IMR-90 (cell line): Measurements from ENCODE around the gene SPINK5. TPM values are rescaled to one million over a fixed set of nuclear protein-coding genes. Genes with fewer than 3 reads are reported as not detected.

Source experiments
- ATAC-seq: fragments of 200-7000 bp; cut with Tn5 transposase; 2 replicates; pipeline ENCODE4 v1.9.1; 2020; ENCODE audit warnings: low read depth, mild to moderate bottlenecking, moderate library complexity
- BruUV-seq: library from RNA; stranded (reverse); fragments of 400-500 nt; replicated peaks from 2 replicates; lab custom pipeline; 2021; lab: Mats Ljungman, UMichigan
- CTCF ChIA-PET: fragments of 300-600 bp; formaldehyde crosslinking; extraction: SDS; loops from one replicate; lab custom pipeline; 2021; ENCODE audit warnings: antibody characterized with exemption; lab: Yijun Ruan, JAX
- POLR2A ChIA-PET: fragments of 300-600 bp; sonication (Branson Sonifier 250); formaldehyde crosslinking; loops from one replicate; lab custom pipeline; 2022; ENCODE audit warnings: antibody characterized with exemption; ENCODE audit not compliant: unreplicated experiment; lab: Charles Lee
- DNase-seq: peaks from one replicate; pipeline ENCODE4 v3.0.0; 2013
- H2AFZ ChIP-seq: replicated peaks from 2 replicates; pipeline ENCODE3; 2013; ENCODE audit warnings: low read length, mild to moderate bottlenecking; ENCODE audit not compliant: poor library complexity
- H2AK5ac ChIP-seq: 2 replicates; pipeline ENCODE4 v1.6.1; 2013; ENCODE audit warnings: low read depth, low read length, inconsistent platforms
- H2AK9ac ChIP-seq: replicated peaks from 2 replicates; pipeline ENCODE3; 2013; ENCODE audit warnings: mild to moderate bottlenecking, low read depth, low read length, moderate library complexity; ENCODE audit not compliant: poor library complexity
- H2BK120ac ChIP-seq: 2 replicates; pipeline ENCODE4 v1.6.1; 2013; ENCODE audit warnings: low read depth, low read length, inconsistent platforms
- H2BK15ac ChIP-seq: 3 replicates; pipeline ENCODE4 v1.6.1; 2013; ENCODE audit warnings: low read depth, low read length, inconsistent platforms
- H2BK20ac ChIP-seq: 2 replicates; pipeline ENCODE4 v1.6.1; 2013; ENCODE audit warnings: low read depth, mild to moderate bottlenecking, inconsistent platforms, low read length, moderate library complexity
- H2BK5ac ChIP-seq: 2 replicates; pipeline ENCODE4 v1.6.1; 2013; ENCODE audit warnings: mild to moderate bottlenecking, low read depth, low read length, inconsistent platforms; ENCODE audit not compliant: poor library complexity, severe bottlenecking
- H3K14ac ChIP-seq: replicated peaks from 2 replicates; pipeline ENCODE4 v1.6.1; 2013; ENCODE audit warnings: low read depth, low read length, inconsistent platforms
- H3K18ac ChIP-seq: 2 replicates; pipeline ENCODE4 v1.6.1; 2013; ENCODE audit warnings: low read depth, low read length, control low read depth
- H3K23ac ChIP-seq: 2 replicates; pipeline ENCODE4 v1.6.1; 2013; ENCODE audit warnings: low read depth, low read length, inconsistent platforms
- H3K27ac ChIP-seq: 2 replicates; pipeline ENCODE4 v1.5.1; 2013; ENCODE audit warnings: mild to moderate bottlenecking, control low read depth, low read length; ENCODE audit not compliant: insufficient read depth
- H3K27me3 ChIP-seq: 2 replicates; pipeline ENCODE4 v1.6.1; 2013; ENCODE audit warnings: low read length; ENCODE audit not compliant: control insufficient read depth, insufficient read depth
- H3K36me3 ChIP-seq: 2 replicates; pipeline ENCODE4 v1.6.1; 2013; ENCODE audit warnings: low read length, mixed read lengths; ENCODE audit not compliant: control insufficient read depth, insufficient read depth
- H3K4ac ChIP-seq: 2 replicates; pipeline ENCODE4 v1.6.1; 2013; ENCODE audit warnings: low read depth, low read length, inconsistent platforms
- H3K4me1 ChIP-seq: 2 replicates; pipeline ENCODE4 v1.6.1; 2013; ENCODE audit warnings: low read length, mixed read lengths; ENCODE audit not compliant: control insufficient read depth, insufficient read depth
- H3K4me2 ChIP-seq: 2 replicates; pipeline ENCODE4 v1.6.1; 2013; ENCODE audit warnings: low read depth, mild to moderate bottlenecking, control low read depth, low read length, moderate library complexity
- H3K4me3 ChIP-seq: 2 replicates; pipeline ENCODE4 v1.5.1; 2013; ENCODE audit warnings: low read depth, mild to moderate bottlenecking, control low read depth, low read length, moderate library complexity; ENCODE audit not compliant: insufficient read depth
- H3K56ac ChIP-seq: 2 replicates; pipeline ENCODE4 v1.6.1; 2013; ENCODE audit warnings: low read length, inconsistent platforms; ENCODE audit not compliant: insufficient read depth; ENCODE audit errors: extremely low read depth
- H3K79me1 ChIP-seq, 2 experiments: 2 replicates each; pipeline ENCODE4 v1.6.1; 2013; ENCODE audit warnings: low read length in 2 of 2, inconsistent platforms in 1 of 2, low read depth in 1 of 2
- H3K9ac ChIP-seq: 2 replicates; pipeline ENCODE4 v1.6.1; 2013; ENCODE audit warnings: low read depth, low read length, control low read depth
- H3K9me1 ChIP-seq: 2 replicates; pipeline ENCODE4 v1.6.1; 2013; ENCODE audit warnings: low read length, inconsistent platforms; ENCODE audit not compliant: insufficient read depth
- H3K9me3 ChIP-seq: 2 replicates; pipeline ENCODE4 v1.6.1; 2013; ENCODE audit warnings: low read length; ENCODE audit not compliant: control insufficient read depth, insufficient read depth
- H4K20me1 ChIP-seq: 2 replicates; pipeline ENCODE4 v1.6.1; 2013; ENCODE audit warnings: low read length, inconsistent platforms; ENCODE audit not compliant: insufficient read depth
- H4K5ac ChIP-seq: 2 replicates; pipeline ENCODE4 v1.6.1; 2013; ENCODE audit warnings: mild to moderate bottlenecking, low read depth, low read length, control low read depth
- H4K8ac ChIP-seq, 2 experiments: 2 replicates each; pipeline ENCODE4 v1.6.1; 2013; ENCODE audit warnings: low read depth in 2 of 2, low read length in 2 of 2, control low read depth in 1 of 2, inconsistent platforms in 1 of 2
- H4K91ac ChIP-seq: 2 replicates; pipeline ENCODE4 v1.6.1; 2013; ENCODE audit warnings: low read depth, low read length, inconsistent platforms; ENCODE audit not compliant: insufficient read depth
- BHLHE40 ChIP-seq: fragments of 150-350 bp; IDR thresholded peaks from 2 replicates; pipeline ENCODE4 v1.6.1; 2016; ENCODE audit warnings: mild to moderate bottlenecking, low read depth, low read length
- MAFK ChIP-seq: IDR thresholded peaks from 2 replicates; pipeline ENCODE4 v1.6.1; 2012; ENCODE audit warnings: low read depth, low read length, improper control_type of control experiment
- NFE2L2 ChIP-seq: fragments of 150-350 bp; IDR thresholded peaks from 2 replicates; pipeline ENCODE4 v1.6.1; 2016; ENCODE audit warnings: low read depth, mild to moderate bottlenecking, low read length
- RCOR1 ChIP-seq: IDR thresholded peaks from 2 replicates; pipeline ENCODE4 v1.6.1; 2012; ENCODE audit warnings: mild to moderate bottlenecking, low read length, improper control_type of control experiment; ENCODE audit not compliant: insufficient replicate concordance
- RFX5 ChIP-seq: IDR thresholded peaks from 2 replicates; pipeline ENCODE4 v1.8.0; 2012; ENCODE audit warnings: low read depth, mild to moderate bottlenecking, low read length, moderate library complexity
- SMC3 ChIP-seq: fragments of 150-350 bp; IDR thresholded peaks from 2 replicates; pipeline ENCODE4 v1.6.1; 2016; ENCODE audit warnings: low read depth, mild to moderate bottlenecking, antibody characterized with exemption, low read length, moderate library complexity
- USF2 ChIP-seq: fragments of 150-350 bp; IDR thresholded peaks from 2 replicates; pipeline ENCODE4 v1.6.1; 2017; ENCODE audit warnings: mild to moderate bottlenecking, antibody characterized with exemption, low read length, low read depth
- WGBS, 2 experiments: methylation state at CpG; one replicate each; pipeline versions ENCODE4 v1.1.5 to v1.1.7; 2013; ENCODE audit warnings: missing lambda C conversion rate in 2 of 2; ENCODE audit not compliant: insufficient read length in 1 of 2; ENCODE audit errors: extremely low coverage in 2 of 2; 5-methylcytosine and 5-hydroxymethylcytosine counted together
- dilution Hi-C: fragments of 300-500 bp; cut with HindIII; formaldehyde crosslinking; loops from one replicate; pipeline ENCODE4 v1.14.3; 2018; ENCODE audit warnings: low sequenced_read_pairs; ENCODE audit not compliant: unreplicated experiment
- in situ Hi-C: fragments of 300-500 bp; cut with MboI; formaldehyde crosslinking; loops from 3 replicates; pipeline ENCODE4 v1.14.3; 2019; ENCODE audit warnings: low sequenced_read_pairs, inconsistent platforms, mixed read lengths
- intact Hi-C: fragments of 100-400 bp; cut with micrococcal nuclease; formaldehyde crosslinking; loops from 2 replicates; pipeline ENCODE4 v1.10.0; 2022
- polyA plus RNA-seq, 3 experiments: library from polyadenylated mRNA; depleted of rRNA; stranded (reverse); fragments of >200 nt; gene quantifications; 2 replicates each; pipeline ENCODE4 v1.2.3, GENCODE V29; 2012; ENCODE audit warnings: low replicate concordance in 1 of 3
- total RNA-seq: library from RNA; depleted of rRNA; stranded (reverse); fragments of >200 nt; gene quantifications from 2 replicates; pipeline ENCODE4 v1.2.3, GENCODE V29; 2012

The SPINK5 gene
- total and polyA plus RNA-seq, 2 of the 4 experiments (the other 2 are of a cell fraction), result not detected

- no peak for TF ChIP-seq RFX5
- no peak for TF ChIP-seq RCOR1
- no peak for TF ChIP-seq USF2
- no peak for TF ChIP-seq MAFK
Observed at GRCh38 chr5:148063861-148064260, at the start of gene SPINK5 (continued).

DNA sequence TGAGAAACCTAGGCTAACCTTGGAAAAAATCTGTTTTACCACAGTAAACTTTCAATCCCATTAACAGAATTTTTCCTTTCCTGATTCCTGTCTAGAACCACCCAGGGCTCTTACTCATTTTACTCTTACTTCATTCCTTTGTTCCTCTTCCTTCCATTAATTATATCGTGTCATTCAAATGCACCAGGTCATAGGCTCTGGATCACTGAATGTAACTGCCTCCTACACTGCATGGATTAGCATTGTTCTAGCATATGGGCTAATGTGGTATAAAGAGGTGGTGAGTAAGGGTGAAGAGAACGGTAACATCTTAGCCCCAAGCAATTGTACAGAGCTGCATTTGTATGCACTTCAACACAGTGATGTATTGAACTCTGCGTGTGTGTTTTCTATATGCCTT is 49.5 kb upstream of the SPINK5 start:
- Histone ChIP-seq H3K4me1 (no peaks in the 10 kb centered on the region), H3K4me3 (no peak overlapping the region), H4K91ac (no peak overlapping the region), H4K20me1 (no peaks in the 10 kb centered on the region), H2AFZ (no peak overlapping the region), H4K5ac (no peak overlapping the region), H3K18ac (no peak overlapping the region), H2BK20ac (no peak overlapping the region), H3K4me2 (no peak overlapping the region), H3K79me1 (no peaks in the 10 kb centered on the region), H2BK15ac (no peak overlapping the region), H3K4ac (no peak overlapping the region), H3K23ac (no peak overlapping the region), H3K14ac (no peak overlapping the region), H4K8ac (no peak overlapping the region), H3K9ac (no peak overlapping the region), H2BK5ac (no peak overlapping the region), H3K9me3 (no peaks in the 10 kb centered on the region), H3K9me1 (no peaks in the 10 kb centered on the region), H2AK5ac (no peak overlapping the region), H2AK9ac (no peak overlapping the region), H3K56ac (no peak overlapping the region), H2BK120ac (no peak overlapping the region), H3K36me3 (no peaks in the 10 kb centered on the region), H3K27ac (no peak overlapping the region), H3K27me3 (no peaks in the 10 kb centered on the region)
- DNase-seq (no peak), ATAC-seq (no peak)
- POLR2A ChIA-PET, result no interaction called here
- TF ChIP-seq RFX5, result no peak
- TF ChIP-seq NFE2L2, result no peak
- no peak for TF ChIP-seq RCOR1
- TF ChIP-seq BHLHE40, result no peak
- TF ChIP-seq MAFK, result no peak
- no peak for TF ChIP-seq SMC3
- CTCF ChIA-PET, result no interaction called here
- no CpG with 5 or more reads among the region's 3 CpGs for WGBS, 2 experiments
- BruUV-seq, result no TSS peak
- in situ Hi-C loops (no loop called here), intact Hi-C loops (no loop called here), dilution Hi-C loops (no loop called here)
